Measurements from ENCODE around the gene TEAD4.

Gene TEAD4

GRCh38 chr12:2941524-2941923, 17.7 kb upstream of the TEAD4 start:
- DNase-seq (ENCODE audit: low read depth), result no peak
- H3K4me3 ChIP-seq (ENCODE audit: low read length), result no peak overlapping the region
- TF ChIP-seq CTCF (conservative IDR thresholded peaks at IDR 0.05; ENCODE audit: low read length), result no peak

GRCh38 chr12:2944401-2945047, 14.7 kb upstream of the TEAD4 start:
- TF ChIP-seq CTCF (conservative IDR thresholded peaks at IDR 0.05; ENCODE audit: low read length), result peak; percentile 64
- no peak for DNase-seq (ENCODE audit: low read depth)
- no peak overlapping the region for H3K4me3 ChIP-seq (ENCODE audit: low read length)

- DNase-seq (ENCODE audit: low read depth), result no peak
- H3K4me3 ChIP-seq (ENCODE audit: low read length), result no peak overlapping the region
- no peak for TF ChIP-seq CTCF (conservative IDR thresholded peaks at IDR 0.05; ENCODE audit: low read length)
These were observed 9.8 kb upstream of the TEAD4 start for GRCh38 chr12:2949411-2949810.

GRCh38 chr12:2955888-2956287, 3.3 kb upstream of the TEAD4 start:
- DNase-seq (ENCODE audit: low read depth), result no peak
- TF ChIP-seq CTCF (conservative IDR thresholded peaks at IDR 0.05; ENCODE audit: low read length), result no peak
- no peak overlapping the region for H3K4me3 ChIP-seq (ENCODE audit: low read length)

GRCh38 chr12:2957816-2958431, 1.3 kb upstream of the TEAD4 start:
- DNase-seq (ENCODE audit: low read depth), result no peak
- 0 out of 2 replicates have a peak, but pooled peaks have one; percentile 1 for TF ChIP-seq CTCF (conservative IDR thresholded peaks at IDR 0.05; ENCODE audit: low read length)
- H3K4me3 ChIP-seq (ENCODE audit: low read length), result peak overlapping the region; percentile 78

GRCh38 chr12:2958432-2959191, 585 bp upstream of the TEAD4 start:
- TF ChIP-seq CTCF (conservative IDR thresholded peaks at IDR 0.05; ENCODE audit: low read length), result 0 out of 2 replicates have a peak, but pooled peaks have one; percentile 0
- peak; percentile 77 for DNase-seq (ENCODE audit: low read depth)
- H3K4me3 ChIP-seq (ENCODE audit: low read length), result peak overlapping the region; percentile 78

Data from AG10803 (cell line).